Activated naive CD8-positive, alpha-beta T cell treated with anti-CD3 and anti-CD28 coated beads, Interleukin-2, amount 10 ng/mL, durations not matched to agents 7 days and 5 days (primary cell): Measurements from ENCODE around the gene MRPL20. TPM values are rescaled to one million over a fixed set of nuclear protein-coding genes. Genes with fewer than 3 reads are reported as not detected.
"Not testable (repeated sequence)": the region's sequence is repeated elsewhere in the genome, so short reads cannot be mapped to it uniquely, and the experiment has no call there.

Experiments
- ATAC-seq: fragments of 150-1000 bp; cut with Tn5 transposase; one replicate; pipeline ENCODE4 v1.10.0; 2021; ENCODE audit warnings: low read depth, moderate library complexity
- POLR2A ChIA-PET: fragments of 350-600 bp; sonication (Branson Sonifier 250); formaldehyde crosslinking; loops from one replicate; lab custom pipeline; 2021; ENCODE audit warnings: antibody characterized with exemption; lab: Charles Lee
- DNase-seq: peaks from one replicate; pipeline ENCODE4 v3.0.0; 2021
- H3K27ac Mint-ChIP-seq: one replicate; pipeline ENCODE4 v1.8.0; 2022; ENCODE audit warnings: mild to moderate bottlenecking, mixed read lengths
- H3K27me3 Mint-ChIP-seq: one replicate; pipeline ENCODE4 v1.8.0; 2022; ENCODE audit warnings: mild to moderate bottlenecking, moderate library complexity, mixed read lengths
- H3K36me3 Mint-ChIP-seq: one replicate; pipeline ENCODE4 v1.8.0; 2021; ENCODE audit warnings: mild to moderate bottlenecking, mixed read lengths
- H3K4me1 Mint-ChIP-seq: one replicate; pipeline ENCODE4 v1.8.0; 2021; ENCODE audit warnings: mixed read lengths
- H3K4me3 Mint-ChIP-seq: one replicate; pipeline ENCODE4 v1.8.0; 2022; ENCODE audit warnings: mild to moderate bottlenecking, moderate library complexity, mixed read lengths
- H3K9me3 Mint-ChIP-seq: one replicate; pipeline ENCODE4 v1.8.0; 2021; ENCODE audit warnings: mixed read lengths
- total RNA-seq, 2 experiments: library from RNA; stranded (reverse); gene quantifications; one replicate each; pipeline ENCODE4 v1.2.3, GENCODE V29; 2021

Gene MRPL20
- total RNA-seq, 2 experiments from 2014 or later = 98.6 to 101 TPM

- peaks cover 15% of the 10 kb centered on the region for H3K4me1 Mint-ChIP-seq
- no peak overlapping the region for H3K27ac Mint-ChIP-seq
- no peak overlapping the region for H3K4me3 Mint-ChIP-seq
- no peaks in the 10 kb centered on the region for H3K9me3 Mint-ChIP-seq
- POLR2A ChIA-PET = no interaction called here
- no peak for DNase-seq
- H3K27me3 Mint-ChIP-seq = peaks cover 14% of the 10 kb centered on the region
- H3K36me3 Mint-ChIP-seq = no peaks in the 10 kb centered on the region
- ATAC-seq = no peak
These were observed 12.3 kb upstream of the MRPL20 start for GRCh38 chr1:1419363-1419812.

- POLR2A ChIA-PET = interaction anchor here (0.8 kb wide), 1 partner anchor 12 kb away, joined by 3 read pairs; no protein-coding TSS in a partner anchor
- no peak overlapping the region for H3K27ac Mint-ChIP-seq
- no peak overlapping the region for H3K4me3 Mint-ChIP-seq
- no peak for ATAC-seq
- H3K4me1 Mint-ChIP-seq = peaks cover 15% of the 10 kb centered on the region
- no peaks in the 10 kb centered on the region for H3K36me3 Mint-ChIP-seq
- peaks cover 12% of the 10 kb centered on the region for H3K27me3 Mint-ChIP-seq
- no peak for DNase-seq
- no peaks in the 10 kb centered on the region for H3K9me3 Mint-ChIP-seq
These were observed 11.6 kb upstream of the MRPL20 start for GRCh38 chr1:1418464-1419362.

GRCh38 chr1:1417825-1418463, 10.9 kb upstream of the MRPL20 start:
- ATAC-seq, H3K4me3 Mint-ChIP-seq, DNase-seq: not testable (repeated sequence)

GRCh38 chr1:1417396-1417795, 10.3 kb upstream of the MRPL20 start:
- H3K4me3 Mint-ChIP-seq, H3K27ac Mint-ChIP-seq, H3K36me3 Mint-ChIP-seq, H3K9me3 Mint-ChIP-seq, H3K27me3 Mint-ChIP-seq, DNase-seq, ATAC-seq, POLR2A ChIA-PET, H3K4me1 Mint-ChIP-seq: not testable (repeated sequence)

More at GRCh38 chr1:1417825-1418463, 10.9 kb upstream of the MRPL20 start:
- not testable (repeated sequence) for H3K9me3 Mint-ChIP-seq, H3K27ac Mint-ChIP-seq, H3K27me3 Mint-ChIP-seq, H3K36me3 Mint-ChIP-seq
- H3K4me1 Mint-ChIP-seq = peaks cover 12% of the 10 kb centered on the region
- POLR2A ChIA-PET = interaction anchor here (0.8 kb wide), 1 partner anchor 12 kb away, joined by 3 read pairs; no protein-coding TSS in a partner anchor

- H3K9me3 Mint-ChIP-seq = no peaks in the 10 kb centered on the region
- POLR2A ChIA-PET = no interaction called here
- no peak overlapping the region for H3K27ac Mint-ChIP-seq
- H3K4me1 Mint-ChIP-seq = peaks cover 7% of the 10 kb centered on the region
- ATAC-seq (no peak), DNase-seq (no peak)
- peaks cover 1% of the 10 kb centered on the region for H3K27me3 Mint-ChIP-seq
- no peaks in the 10 kb centered on the region for H3K36me3 Mint-ChIP-seq
- no peak overlapping the region for H3K4me3 Mint-ChIP-seq
These were observed 8.7 kb upstream of the MRPL20 start for GRCh38 chr1:1415751-1416150.

- H3K4me1 Mint-ChIP-seq, H3K27ac Mint-ChIP-seq, H3K36me3 Mint-ChIP-seq, POLR2A ChIA-PET, DNase-seq, ATAC-seq, H3K27me3 Mint-ChIP-seq, H3K9me3 Mint-ChIP-seq, H3K4me3 Mint-ChIP-seq: not testable (repeated sequence)
These were observed 5.3 kb upstream of the MRPL20 start for GRCh38 chr1:1412311-1412902.

- no peaks in the 10 kb centered on the region for H3K36me3 Mint-ChIP-seq
- no peaks in the 10 kb centered on the region for H3K27me3 Mint-ChIP-seq
- H3K4me1 Mint-ChIP-seq = peaks cover 7% of the 10 kb centered on the region
- ATAC-seq = no peak
- no peak for DNase-seq
- POLR2A ChIA-PET = interaction anchor here (0.6 kb wide), 1 partner anchor 15 kb away, joined by 4 read pairs; no protein-coding TSS in a partner anchor
- no peak overlapping the region for H3K4me3 Mint-ChIP-seq
- H3K27ac Mint-ChIP-seq = no peak overlapping the region
- H3K9me3 Mint-ChIP-seq = no peaks in the 10 kb centered on the region
These were observed 4.5 kb upstream of the MRPL20 start for GRCh38 chr1:1411626-1412025.

GRCh38 chr1:1410238-1410637, 3.1 kb upstream of the MRPL20 start:
- H3K9me3 Mint-ChIP-seq, H3K4me3 Mint-ChIP-seq, ATAC-seq, DNase-seq, H3K27me3 Mint-ChIP-seq, H3K36me3 Mint-ChIP-seq, POLR2A ChIA-PET: not testable (repeated sequence)
- H3K27ac Mint-ChIP-seq = peak overlapping the region; percentile 30
- peaks cover 17% of the 10 kb centered on the region for H3K4me1 Mint-ChIP-seq

GRCh38 chr1:1407636-1408318, 684 bp upstream of the MRPL20 start:
- Mint-ChIP-seq H3K36me3 (peaks cover 13% of the 10 kb centered on the region), H3K4me1 (peaks cover 23% of the 10 kb centered on the region), H3K27me3 (no peaks in the 10 kb centered on the region), H3K27ac (peak overlapping the region; percentile 88), H3K4me3 (peak overlapping the region; percentile 89), H3K9me3 (no peaks in the 10 kb centered on the region)
- ATAC-seq (peak; percentile 25), DNase-seq (no peak)
- POLR2A ChIA-PET = interaction anchor here (0.9 to 4.5 kb wide), 12 partner anchors 9 to 208 kb away, joined by 3 to 32 read pairs (median 4); partner anchors contain the start of genes ANKRD65, AURKAIP1, CCNL2 and MIB2

- POLR2A ChIA-PET = interaction anchor here (1.0 to 4.5 kb wide), 6 partner anchors 8 to 32 kb away, joined by 3 to 32 read pairs (median 4); partner anchors contain the start of genes AURKAIP1 and CCNL2
- peaks cover 13% of the 10 kb centered on the region for H3K36me3 Mint-ChIP-seq
- DNase-seq (no peak), ATAC-seq (no peak)
- H3K9me3 Mint-ChIP-seq = no peaks in the 10 kb centered on the region
- peaks cover 23% of the 10 kb centered on the region for H3K4me1 Mint-ChIP-seq
- H3K27ac Mint-ChIP-seq = peak overlapping the region; percentile 95
- no peaks in the 10 kb centered on the region for H3K27me3 Mint-ChIP-seq
- peak overlapping the region; percentile 93 for H3K4me3 Mint-ChIP-seq
These were observed 832 bp downstream of the MRPL20 start for GRCh38 chr1:1406101-1406820.

- Mint-ChIP-seq H3K4me3 (no peak overlapping the region), H3K4me1 (peaks cover 31% of the 10 kb centered on the region), H3K36me3 (peaks cover 18% of the 10 kb centered on the region), H3K9me3 (no peaks in the 10 kb centered on the region), H3K27ac (peak overlapping the region; percentile 26), H3K27me3 (no peaks in the 10 kb centered on the region)
- DNase-seq = no peak
- POLR2A ChIA-PET = interaction anchor here (0.6 kb wide), 1 partner anchor 166 kb away, joined by 4 read pairs; no protein-coding TSS in a partner anchor
- no peak for ATAC-seq
These were observed 3.4 kb downstream of the MRPL20 start for GRCh38 chr1:1403653-1404052.

GRCh38 chr1:1402901-1403392, 4.1 kb downstream of the MRPL20 start:
- H3K27me3 Mint-ChIP-seq, H3K4me3 Mint-ChIP-seq, DNase-seq, H3K9me3 Mint-ChIP-seq, ATAC-seq, H3K27ac Mint-ChIP-seq: not testable (repeated sequence)
- Mint-ChIP-seq H3K36me3 (peaks cover 22% of the 10 kb centered on the region), H3K4me1 (peaks cover 31% of the 10 kb centered on the region)
- POLR2A ChIA-PET = interaction anchor here (0.6 to 1.0 kb wide), 2 partner anchors 28 to 167 kb away, joined by 4 to 5 read pairs; partner anchors contain the start of gene AURKAIP1
